Ishikawa (cell line): ENCODE data around the gene MACF1.

Experiments used
- CEBPB ChIP-seq: IDR thresholded peaks from 2 replicates; pipeline ENCODE4 v1.6.1; 2012
- CREB1 ChIP-seq: IDR thresholded peaks from 2 replicates; pipeline ENCODE4 v1.6.1; 2012; ENCODE audit warnings: low read depth
- EGR1 ChIP-seq: IDR thresholded peaks from 2 replicates; pipeline ENCODE4 v1.6.1; 2012
- EP300 ChIP-seq: IDR thresholded peaks from 2 replicates; pipeline ENCODE4 v1.6.1; 2012; ENCODE audit warnings: borderline replicate concordance
- FOXM1 ChIP-seq: IDR thresholded peaks from 2 replicates; pipeline ENCODE4 v1.6.1; 2012; ENCODE audit warnings: low read depth, borderline replicate concordance
- RAD21 ChIP-seq: IDR thresholded peaks from 2 replicates; pipeline ENCODE4 v1.6.1; 2012; ENCODE audit warnings: low read depth
- REST ChIP-seq: IDR thresholded peaks from 2 replicates; pipeline ENCODE4 v1.6.1; 2012; ENCODE audit warnings: low read depth, mild to moderate bottlenecking
- TAF1 ChIP-seq: IDR thresholded peaks from 2 replicates; pipeline ENCODE4 v1.6.1; 2012; ENCODE audit warnings: low read depth, mild to moderate bottlenecking
- TCF12 ChIP-seq: IDR thresholded peaks from 2 replicates; pipeline ENCODE4 v1.6.1; 2012; ENCODE audit warnings: low read depth
- TEAD4 ChIP-seq: IDR thresholded peaks from 2 replicates; pipeline ENCODE4 v1.6.1; 2012
- USF1 ChIP-seq: IDR thresholded peaks from 2 replicates; pipeline ENCODE4 v1.6.1; 2012
- YY1 ChIP-seq: IDR thresholded peaks from 2 replicates; pipeline ENCODE4 v1.6.1; 2012; ENCODE audit warnings: low read depth
- ZBTB7A ChIP-seq: IDR thresholded peaks from 2 replicates; pipeline ENCODE4 v1.6.1; 2012; ENCODE audit warnings: low read depth

- no peak for TF ChIP-seq REST
- TF ChIP-seq TEAD4: no peak
- TF ChIP-seq CREB1: no peak
- no peak for TF ChIP-seq TCF12
- TF ChIP-seq CEBPB: no peak
- TF ChIP-seq YY1: no peak
- no peak for TF ChIP-seq RAD21
- no peak for TF ChIP-seq TAF1
- no peak for TF ChIP-seq USF1
- TF ChIP-seq EP300: no peak
- TF ChIP-seq EGR1: no peak
- no peak for TF ChIP-seq FOXM1
- no peak for TF ChIP-seq ZBTB7A
Measured at GRCh38 chr1:39370602-39371001, 166.1 kb downstream of the MACF1 start.
